Superior temporal gyrus (tissue), 1 donor: ENCODE measurements around the gene FLAD1.

Experiments
- DNase-seq: peaks from one replicate; pipeline ENCODE4 v3.0.0-alpha.2; 2016; ENCODE audit errors: extremely low spot score

Gene FLAD1

DNA sequence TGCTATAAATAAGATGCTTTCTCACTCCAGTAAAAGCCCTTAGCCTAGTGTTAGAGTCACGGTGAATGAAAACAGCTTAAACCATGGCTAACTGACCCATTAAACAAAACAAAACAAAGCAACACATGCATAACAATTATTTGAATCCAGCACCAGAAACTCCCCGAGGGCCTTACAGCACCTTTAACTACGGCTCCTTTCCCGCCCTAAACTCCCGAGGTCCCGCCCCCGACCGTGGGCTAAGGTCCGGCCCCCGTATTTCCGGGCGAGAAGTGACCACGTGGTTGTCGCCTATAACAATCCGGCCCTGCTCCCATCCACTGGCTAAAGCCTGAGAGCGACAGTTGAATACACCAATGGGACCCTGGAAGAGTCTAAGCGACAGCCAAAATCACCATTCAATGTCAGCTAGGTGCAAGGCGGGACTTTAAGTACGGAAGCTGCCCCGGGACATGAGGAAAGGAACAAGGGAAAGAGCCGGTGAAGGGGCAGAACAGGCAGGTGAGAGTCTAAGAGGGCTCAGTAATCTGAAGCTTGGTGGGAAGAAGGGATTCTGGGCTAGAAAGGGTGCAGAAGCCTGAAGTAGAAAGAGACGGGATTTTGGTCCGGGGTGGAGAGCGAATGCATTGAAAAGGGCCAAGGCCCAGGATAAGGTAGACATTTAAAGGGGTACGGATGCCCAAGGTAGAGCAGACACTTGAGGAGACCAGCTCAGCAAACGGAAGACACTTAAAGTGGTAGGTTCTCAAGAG, at the start of gene FLAD1:
TSS of gene FLAD1 (plus strand) at position 448 of the 752 bp plus-strand sequence. CDS start 351 bp downstream, outside the sequence.
- DNase-seq, result peak; percentile 100

DNA sequence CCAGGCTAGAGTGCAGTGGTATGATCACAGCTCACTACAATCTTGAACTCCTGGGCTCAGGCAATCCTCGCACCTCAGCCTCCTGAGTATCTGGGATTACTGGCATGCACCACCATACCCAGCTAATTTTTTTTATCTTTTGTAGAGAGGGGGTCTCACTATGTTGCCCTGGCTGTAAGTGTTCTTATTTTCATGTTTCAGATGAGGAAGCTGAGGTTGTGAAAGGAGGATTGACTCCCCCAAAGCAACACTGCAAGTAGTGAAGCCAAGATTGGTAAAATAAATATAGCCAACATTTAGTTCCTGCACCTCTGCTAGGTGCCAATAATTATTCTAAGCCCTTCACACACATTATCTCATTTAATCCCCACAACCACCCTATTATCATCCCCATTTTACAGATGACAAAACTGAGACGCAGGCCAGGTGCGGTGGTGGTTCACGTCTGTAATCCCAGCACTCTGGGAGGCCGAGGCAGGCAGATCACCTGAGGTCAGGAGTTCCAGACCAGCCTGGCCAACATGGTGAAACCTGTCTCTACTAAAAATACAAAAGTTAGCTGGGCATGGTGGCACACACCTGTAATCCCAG, 48.7 kb upstream of the FLAD1 start:
- no peak for DNase-seq

DNA sequence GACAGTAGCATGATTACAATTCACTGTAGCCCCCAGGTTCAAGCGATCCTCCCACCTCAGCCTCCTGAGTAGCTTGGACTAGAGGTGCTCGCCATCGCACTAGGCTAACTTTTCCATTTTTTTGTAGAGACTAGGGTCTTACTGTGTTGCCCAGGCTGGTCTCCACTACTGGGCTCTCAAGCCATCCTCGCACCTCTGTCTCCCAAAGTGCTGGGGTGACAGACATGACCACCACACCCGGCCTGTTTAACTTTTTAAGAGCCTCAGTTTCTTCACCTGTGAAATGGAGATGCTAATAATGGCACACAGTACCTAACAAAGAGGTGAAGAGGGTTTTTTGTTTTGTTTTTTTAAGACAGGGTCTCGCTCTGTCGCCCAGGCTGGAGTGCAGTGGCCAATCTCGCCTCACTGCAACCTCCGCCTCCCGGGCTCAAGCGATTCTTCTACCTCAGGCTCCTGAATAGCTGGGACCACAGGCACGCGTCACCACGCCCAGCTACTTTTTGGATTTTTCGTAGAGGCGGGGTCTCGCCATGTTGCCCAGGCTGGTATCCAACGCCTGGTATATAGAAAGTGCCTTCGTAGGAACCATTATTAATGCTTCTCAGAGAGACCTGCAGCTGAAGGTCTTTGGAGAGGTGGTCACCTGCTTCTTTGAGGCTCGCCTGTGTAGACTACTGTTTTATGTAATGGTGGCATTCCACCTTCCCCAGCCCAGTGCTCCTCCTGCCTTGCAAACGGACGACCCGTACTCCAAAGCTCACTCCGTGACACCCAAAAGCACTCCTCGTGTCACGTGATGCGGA, 47.2 kb upstream of the FLAD1 start:
- DNase-seq, result no peak

DNA sequence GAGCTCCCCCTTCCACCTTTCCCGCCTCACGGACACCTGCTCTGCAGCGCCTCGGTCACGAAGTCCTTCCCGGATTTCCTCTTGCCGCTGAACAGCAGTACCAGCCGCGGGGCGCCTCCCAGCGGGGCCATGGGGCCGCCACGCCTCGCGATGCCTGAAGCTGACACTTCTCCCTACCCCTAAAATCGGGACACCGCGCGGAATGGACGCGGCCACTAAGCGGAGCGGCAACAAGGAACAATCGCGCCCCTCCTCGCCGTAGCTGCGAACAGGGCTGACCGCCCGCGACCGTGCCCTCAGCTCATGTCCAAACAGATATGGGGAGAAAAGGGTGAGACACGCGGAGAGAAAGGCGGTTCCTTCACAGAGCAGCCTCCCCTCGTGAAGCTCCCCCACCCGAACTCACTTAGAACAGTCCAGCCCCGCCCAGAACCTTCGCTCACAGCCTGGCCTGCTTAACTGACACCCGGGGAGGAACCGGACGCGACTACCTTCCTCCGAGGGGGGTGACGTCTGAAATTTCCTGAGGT, 46.5 kb upstream of the FLAD1 start, which contains the start of gene PMVK:
TSS of gene PMVK (minus strand) at position 165 of the 530 bp plus-strand sequence. CDS start at position 131, 34 bp downstream.
- peak; percentile 97 for DNase-seq

DNA sequence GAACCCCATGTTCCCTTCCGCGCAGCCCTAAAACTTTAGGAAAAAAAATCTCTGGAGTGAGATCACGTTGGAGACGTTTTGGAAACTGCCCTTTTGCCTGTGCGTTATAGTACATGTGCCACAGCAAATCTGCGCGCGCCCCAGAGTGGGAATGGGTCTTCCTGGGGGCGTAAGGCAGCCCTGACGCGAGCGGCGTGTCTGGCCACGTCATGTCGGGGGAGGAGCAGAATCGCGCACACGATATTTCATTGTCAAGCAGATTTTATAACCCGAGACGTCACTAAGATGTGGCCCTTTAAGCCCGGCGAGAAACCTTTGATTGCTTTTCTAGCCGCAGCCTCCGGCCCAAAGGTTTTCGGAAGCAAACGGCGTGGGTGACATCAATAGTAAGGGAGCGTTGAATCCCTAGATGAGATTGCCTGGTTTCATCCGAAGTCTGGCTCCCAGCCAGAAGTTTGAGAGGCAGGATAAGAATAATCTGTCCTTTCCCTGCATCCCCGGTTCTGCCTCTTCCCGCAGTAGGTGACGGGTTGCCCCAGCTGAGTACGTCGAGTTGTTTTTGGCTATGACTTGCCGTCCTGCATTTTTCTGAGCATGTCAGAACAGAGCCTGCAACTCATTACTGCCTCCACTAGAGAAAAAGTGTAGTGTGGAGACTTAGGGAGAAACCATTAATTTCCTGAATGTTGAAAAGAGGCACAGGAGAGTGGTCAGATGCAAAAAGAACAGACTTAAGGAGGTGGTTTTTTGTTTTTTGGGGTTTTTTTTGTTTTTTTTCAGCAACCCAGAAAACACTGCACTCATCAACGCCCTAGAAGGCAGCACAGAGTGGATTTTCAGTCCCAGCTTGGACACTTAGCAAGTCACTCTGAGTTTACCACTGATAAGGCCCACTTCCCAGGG, 45.8 kb upstream of the FLAD1 start:
- DNase-seq, result peak; percentile 95

DNA sequence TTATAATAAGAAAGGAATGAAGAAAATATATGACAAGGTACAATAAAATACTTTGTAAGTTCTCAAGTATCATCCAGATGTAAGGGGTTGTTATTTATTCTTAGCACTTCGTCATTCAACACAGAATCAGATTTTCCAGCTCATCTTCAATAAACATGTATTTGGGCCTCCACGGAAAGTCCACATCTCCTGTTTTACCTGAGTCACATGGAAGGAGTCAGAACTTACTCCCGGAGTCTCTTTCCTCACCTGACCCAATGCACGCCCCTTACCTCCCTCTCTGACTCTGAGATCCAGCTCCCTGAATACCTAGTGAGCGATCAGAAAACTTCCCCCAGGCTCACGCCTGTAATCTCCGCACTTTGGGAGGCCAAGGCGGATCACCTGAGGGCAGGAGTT, 45.2 kb upstream of the FLAD1 start:
- no peak for DNase-seq

DNA sequence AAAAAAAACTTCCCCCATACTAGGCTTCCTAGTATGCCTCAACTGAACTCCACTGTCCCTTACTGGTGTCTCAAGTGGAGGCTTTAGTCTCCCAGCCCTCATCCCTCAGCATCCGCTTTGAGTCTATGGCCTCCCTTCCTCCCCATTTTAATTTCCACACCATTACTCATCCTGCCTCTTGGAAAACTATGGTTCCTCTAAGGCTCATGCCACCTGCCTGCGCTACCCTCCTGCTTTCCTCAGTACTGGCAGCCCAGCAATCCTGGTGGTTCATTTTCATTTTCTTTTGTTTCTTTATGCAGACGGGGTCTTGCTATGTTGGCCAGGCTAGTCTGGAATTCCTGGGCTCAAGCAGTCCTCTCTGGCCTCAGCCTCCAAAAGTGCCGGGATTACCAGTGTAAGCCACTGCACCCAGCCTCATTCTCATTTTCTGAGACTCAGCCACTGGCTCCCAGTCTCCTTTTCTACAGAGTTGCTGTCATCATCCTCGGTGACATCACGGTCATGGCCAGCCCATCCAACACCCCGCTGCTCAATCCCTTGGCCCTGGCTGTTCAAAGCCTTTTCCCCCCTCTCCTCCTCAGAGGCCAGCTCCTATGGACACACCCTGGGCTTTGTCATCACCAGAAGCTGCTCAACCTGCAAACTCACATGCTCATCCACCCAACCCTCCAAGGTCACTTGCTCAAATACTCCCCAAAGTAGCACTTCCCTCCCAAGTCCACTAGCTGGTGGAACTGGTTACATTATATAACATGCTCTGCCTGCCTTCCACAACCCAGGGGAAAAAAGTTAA, 44.3 kb upstream of the FLAD1 start:
- DNase-seq, result no peak

DNA sequence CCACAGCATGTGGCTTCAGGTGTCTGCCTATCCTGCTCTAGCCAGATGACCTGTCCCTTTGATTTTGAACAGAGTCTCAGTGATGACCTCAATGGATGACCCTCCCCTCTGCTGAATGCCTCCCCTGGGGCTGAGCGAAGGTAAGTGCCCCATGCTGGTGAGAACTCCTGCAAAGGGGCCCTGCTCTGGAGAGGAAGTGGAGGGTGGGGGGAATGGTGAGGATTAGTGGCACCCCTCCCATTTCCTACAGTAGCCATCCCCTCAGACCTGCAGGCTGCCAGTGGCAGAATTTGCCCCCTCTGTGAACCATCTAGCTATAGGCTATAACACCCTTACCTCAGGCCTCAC, 43.0 kb upstream of the FLAD1 start:
- DNase-seq, result no peak

DNA sequence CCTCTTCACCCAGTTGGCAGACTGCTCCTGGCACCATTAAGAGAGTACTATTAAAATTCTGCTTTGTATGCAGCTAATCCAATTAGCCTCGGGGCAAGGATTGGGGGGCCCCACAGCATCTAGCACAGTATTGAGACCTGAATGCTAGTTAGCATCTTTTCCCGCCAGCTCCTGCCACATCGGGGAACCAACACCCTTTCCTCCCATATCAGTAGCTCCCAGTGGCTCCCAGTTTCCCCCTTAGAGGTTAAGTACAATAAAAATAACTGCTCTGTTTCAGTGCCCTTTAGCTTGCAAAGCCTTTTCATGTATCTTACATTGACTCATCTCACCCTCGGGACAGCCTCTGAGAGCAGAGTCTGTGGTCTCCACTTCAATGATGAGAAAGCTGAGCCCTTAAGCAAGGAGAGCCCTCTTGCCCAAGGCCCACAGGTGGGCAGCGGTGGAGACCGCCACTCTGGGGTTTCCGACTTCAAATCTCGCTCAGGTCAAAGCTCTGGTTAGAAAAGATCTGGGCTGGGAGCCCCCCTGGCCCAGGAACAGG, 42.4 kb upstream of the FLAD1 start:
- no peak for DNase-seq

DNA sequence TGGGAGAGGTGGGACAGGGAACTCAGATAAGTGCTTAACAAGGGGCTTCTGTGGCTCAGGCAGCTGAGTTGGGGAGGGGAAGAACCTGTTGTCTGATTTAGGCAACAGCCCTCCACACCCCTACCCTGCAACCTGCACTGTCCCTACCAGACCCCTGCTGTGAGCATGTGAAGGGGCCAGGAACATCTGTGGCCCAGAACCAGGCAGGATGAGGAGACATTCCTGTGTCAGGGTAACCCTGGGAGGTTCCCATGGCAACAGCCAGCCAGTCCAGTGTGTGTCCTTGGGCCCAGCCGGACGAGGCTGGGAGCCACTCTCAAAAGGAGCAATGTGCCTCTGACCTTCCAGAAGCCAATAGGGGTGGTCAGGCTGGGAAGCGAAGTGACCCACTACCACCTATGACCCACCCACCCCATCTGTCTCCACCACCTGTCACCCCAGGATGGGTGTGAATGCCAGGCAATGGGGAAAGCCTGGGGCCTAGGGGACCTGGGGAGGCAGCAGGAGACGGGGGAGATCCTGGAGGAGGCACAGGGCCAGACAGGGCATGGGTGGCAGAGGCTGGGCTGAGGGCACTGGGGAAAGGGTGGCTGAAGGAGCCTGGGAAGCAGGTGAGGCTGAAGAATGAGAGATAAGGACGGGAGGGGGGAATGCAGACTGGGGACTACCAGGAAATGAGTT, 41.7 kb upstream of the FLAD1 start:
- no peak for DNase-seq

DNA sequence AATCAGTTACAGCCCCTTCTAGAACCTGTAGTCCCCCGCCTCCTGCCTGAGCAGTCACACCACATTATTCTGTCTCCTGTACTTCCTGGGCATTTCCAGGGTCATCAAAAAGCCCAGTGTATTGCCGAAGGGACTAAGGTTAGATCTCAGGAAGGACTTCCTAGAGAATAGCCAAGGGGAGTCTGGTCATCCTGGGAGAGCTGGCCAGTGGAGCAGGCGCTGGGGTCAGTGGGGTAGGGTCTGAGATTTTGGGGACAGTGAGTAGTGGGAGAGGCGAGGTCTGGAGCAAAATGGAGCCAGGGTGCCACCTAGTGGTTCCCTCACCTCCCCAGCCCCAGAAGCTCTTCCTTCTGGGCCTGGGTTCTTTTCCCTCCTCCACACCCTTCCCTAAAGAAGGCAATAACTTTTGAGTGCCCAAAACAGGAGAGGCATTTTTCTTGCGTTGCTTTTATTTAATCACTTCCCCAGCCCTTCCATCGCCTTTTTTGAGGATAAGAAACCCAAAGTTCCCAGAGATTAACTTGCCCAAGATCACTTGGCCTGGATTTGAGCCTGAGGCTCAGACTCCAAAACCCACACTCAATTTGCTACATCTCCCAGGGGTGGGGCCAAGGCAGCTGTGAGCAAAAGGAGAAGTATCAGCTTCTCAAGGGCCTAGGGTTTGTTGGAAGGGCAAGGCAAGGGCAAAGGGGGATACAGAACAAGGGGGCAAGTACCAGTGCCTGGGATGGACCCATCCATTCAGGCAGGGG, 39.3 kb upstream of the FLAD1 start:
- DNase-seq, result no peak

DNA sequence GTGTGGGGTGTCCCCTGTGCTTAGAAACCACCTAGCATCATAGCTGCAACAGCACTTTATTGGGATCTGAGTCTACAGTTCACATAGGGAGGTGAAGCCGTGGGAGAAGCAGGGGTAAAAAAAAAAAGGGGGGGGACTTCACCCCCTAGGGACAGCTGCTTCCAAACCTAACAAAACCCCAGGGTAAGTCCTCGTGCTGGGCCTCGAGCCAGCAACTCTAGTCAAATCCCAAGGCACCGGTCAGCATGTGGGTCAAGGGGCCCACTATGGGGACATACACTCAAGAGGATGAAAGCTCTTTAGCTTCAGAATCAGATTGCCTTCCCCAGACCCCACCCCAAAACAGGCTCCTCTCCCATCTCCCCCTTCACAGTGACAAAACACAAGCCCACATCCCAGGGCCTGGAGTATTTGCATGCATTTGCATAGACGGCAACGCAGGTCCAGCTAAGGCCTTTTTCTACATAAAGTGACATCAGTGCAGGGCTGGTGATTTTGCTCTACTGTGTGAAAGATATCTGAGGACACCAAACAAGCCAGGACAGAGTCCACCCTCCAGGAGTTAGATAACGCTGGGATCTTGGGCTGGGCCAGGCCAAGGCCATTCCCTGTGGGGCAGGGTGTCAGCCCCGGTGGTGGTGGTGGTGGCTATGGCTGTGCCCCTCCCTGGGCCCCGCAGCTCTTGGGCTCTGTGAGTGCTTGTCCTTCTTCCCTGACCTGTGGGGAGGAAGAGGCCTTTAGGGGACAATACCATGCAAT, 38.6 kb upstream of the FLAD1 start:
- no peak for DNase-seq

DNA sequence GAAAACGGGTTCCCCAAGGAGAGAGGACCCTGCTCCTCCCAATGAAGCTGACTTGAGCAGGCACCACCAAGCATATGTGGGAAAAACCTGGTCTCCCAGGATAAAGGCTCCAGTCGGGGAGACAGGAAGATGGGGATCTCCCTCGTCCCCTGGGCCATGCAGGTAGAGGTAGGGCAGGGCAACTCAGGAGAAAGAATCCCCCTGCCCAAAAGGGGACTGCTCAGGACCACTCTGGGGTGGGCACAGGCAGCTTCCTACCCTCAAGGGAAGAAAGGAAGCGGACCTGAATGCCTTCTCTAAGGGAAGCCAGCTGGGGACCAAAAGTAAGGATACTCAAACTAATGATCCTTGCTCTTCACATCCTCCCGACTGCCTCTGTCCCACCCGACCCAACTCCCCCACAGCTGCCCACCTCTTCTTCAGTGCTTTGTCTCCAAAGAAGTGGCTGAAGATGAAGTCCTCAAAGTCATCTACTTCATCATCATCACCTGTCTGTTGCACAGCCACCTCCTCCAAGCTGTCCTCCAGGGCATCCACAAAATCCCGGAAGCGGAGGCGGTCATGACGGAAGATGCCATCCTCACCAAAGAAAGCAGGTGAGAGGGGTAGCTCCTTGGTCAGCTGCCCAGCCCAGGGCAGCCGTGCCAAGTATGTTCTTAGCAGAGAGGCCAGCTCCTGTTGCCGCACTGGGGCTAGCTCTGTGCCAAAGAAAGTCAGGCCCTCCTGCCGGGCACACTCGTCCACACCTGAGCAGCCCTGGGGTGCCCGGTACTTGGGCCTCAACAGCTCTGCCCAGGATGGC, 37.8 kb upstream of the FLAD1 start:
- DNase-seq, result no peak

DNA sequence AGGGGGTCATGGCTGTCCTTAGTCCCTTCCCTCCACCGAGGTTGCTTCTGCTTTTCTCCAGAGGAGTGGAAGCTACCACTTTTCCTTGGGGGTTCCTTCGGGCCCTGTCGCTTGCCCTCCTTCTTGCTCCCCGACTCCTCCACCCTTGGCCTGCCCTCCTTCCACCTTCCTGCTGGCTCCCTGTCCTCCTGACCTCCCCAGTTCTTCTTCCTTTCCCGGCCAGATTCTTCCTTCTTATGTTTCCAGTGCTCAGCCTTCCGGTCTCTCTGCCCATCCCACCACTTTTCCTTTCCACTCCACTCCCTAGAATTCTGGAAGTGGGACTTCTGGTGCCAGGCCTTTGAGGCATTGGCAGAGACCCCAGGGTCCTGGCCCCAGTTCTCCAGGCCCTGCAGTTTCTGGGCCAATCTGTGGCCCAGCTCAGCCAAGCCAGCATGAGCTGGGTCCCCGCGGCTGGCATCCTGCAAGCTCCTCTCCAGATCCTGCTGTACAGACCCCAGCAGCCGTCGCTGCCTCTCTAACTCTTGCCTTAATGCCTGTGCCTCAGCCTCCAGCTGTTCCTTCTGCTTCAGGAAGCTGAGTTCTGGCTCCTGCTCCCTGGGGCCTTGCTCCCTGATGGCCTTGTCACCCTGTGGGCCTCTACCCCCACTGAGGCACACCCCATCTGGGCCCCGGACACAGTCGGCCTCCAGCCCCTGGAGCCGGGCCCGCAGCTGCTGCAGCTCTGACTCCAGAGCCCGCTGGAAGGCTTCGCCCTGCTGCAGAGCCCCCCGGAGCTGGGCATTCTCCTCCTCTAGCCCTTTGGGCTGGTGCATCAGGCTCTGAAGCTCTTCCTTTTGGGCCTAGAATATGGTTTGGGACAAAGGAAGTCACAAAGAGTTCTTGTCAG, 36.9 kb upstream of the FLAD1 start:
- DNase-seq, result no peak

DNA sequence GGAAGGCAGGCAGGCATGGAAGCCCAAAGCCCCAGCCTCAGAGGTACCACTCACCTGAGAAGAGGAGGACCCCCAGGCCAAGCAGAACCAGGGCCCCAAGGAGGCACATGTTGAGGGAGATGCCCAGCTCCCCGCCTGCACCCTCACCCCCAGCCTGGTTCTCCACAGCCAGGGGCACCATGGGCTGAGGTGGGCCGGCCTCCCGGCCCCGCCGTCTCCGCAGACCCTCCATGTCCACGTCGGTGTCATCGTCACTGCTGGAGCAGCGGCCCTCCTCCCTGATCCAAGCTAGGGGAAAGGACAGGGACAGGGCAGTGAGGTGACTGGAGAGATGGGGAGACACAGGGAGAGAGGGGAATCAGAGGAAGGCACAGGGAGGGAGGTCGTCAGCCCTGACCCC, 35.1 kb upstream of the FLAD1 start:
- no peak for DNase-seq

DNA sequence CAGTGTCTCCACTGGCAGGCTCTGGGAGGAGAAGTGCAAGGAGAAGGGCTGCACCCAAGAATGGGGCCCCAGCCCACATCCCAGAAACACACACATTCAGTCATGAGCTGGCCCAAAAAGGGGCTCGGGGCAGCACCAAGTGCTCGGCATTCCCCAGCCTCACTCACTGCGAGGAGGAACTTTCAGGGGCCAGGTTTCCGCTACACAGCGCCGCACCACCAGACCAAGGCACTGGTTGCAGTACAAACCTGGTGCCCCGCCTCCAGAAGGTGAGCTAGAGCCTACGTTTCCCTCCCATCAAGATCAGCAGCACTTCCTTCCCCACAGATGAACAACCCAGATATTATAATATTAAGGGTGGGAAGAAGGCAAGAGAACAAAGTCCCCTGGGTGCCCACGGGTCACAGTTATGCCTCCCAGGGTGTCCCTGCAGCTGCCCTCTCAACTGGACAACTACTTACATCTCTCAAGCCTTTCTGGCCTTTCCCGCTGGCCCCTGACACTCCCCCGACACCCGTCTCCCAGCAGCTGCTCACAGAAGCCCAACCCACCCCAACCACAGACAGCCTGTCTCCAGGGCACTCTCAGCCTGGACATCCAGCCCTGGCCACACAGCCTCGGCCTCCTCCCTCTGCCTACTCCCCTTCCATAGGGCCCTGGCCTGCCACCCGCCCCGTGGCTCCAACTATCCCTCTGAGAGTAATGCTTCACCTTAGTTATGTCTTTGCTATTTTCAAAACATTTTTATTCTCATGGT, 31.1 kb upstream of the FLAD1 start:
- no peak for DNase-seq
